Measurements from ENCODE around the gene ANKS1A. TPM values are rescaled to one million over a fixed set of nuclear protein-coding genes. Genes with fewer than 3 reads are reported as not detected.

Gene ANKS1A
- total RNA-seq, 1 experiment from 2014 or later: 20.9 TPM

- H3K4me3 ChIP-seq: no peak overlapping the region
- no peaks in the 10 kb centered on the region for H3K9me3 ChIP-seq
- peaks cover 3% of the 10 kb centered on the region; the same call in 1 of the 2 replicates for H3K36me3 ChIP-seq
- DNase-seq: no peak
- no peaks in the 10 kb centered on the region for H3K27me3 ChIP-seq
Measured at GRCh38 chr6:34901930-34902329, 12.9 kb downstream of the ANKS1A start.

GRCh38 chr6:34904990-34905613 lies 16.0 kb downstream of the ANKS1A start:
- no peak for DNase-seq
- H3K9me3 ChIP-seq: no peaks in the 10 kb centered on the region
- H3K36me3 ChIP-seq: peaks cover 3% of the 10 kb centered on the region; the same call in 1 of the 2 replicates
- H3K27me3 ChIP-seq: no peaks in the 10 kb centered on the region
- H3K4me3 ChIP-seq: no peak overlapping the region

DNA sequence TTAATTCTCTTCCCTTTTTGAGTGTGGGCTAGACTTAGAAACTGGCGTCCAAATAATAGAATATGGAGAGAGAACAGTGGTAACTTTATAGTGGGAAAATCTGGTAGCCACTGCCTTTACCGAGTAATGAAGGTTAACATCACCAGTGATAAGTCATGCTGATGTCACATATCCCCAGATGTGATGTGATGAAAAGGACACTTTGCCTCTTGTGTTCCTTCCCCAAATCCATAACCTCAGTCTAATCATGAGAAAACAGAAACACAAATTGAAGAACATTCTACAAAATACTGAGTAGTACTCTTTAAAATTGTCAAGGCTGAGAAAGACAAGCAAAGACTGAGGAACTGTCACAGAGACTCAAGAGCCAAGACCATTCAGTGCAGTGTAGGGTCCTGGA lies 17.8 kb downstream of the ANKS1A start:
- no peak for DNase-seq
- Histone ChIP-seq H3K9me3 (no peaks in the 10 kb centered on the region), H3K4me3 (no peak overlapping the region), H3K27me3 (no peaks in the 10 kb centered on the region), H3K36me3 (peaks cover 3% of the 10 kb centered on the region; the same call in 1 of the 2 replicates)

- peaks cover 3% of the 10 kb centered on the region; the same call in 1 of the 2 replicates for H3K36me3 ChIP-seq
- no peaks in the 10 kb centered on the region for H3K9me3 ChIP-seq
- no peaks in the 10 kb centered on the region for H3K27me3 ChIP-seq
- H3K4me3 ChIP-seq: no peak overlapping the region
- no peak for DNase-seq
Measured at GRCh38 chr6:34908194-34908593, 19.1 kb downstream of the ANKS1A start.

- no peak for DNase-seq
- Histone ChIP-seq H3K4me3 (no peak overlapping the region), H3K9me3 (no peaks in the 10 kb centered on the region), H3K27me3 (no peaks in the 10 kb centered on the region), H3K36me3 (peaks cover 3% of the 10 kb centered on the region; the same call in 1 of the 2 replicates)
Measured at GRCh38 chr6:34909320-34909883, 20.3 kb downstream of the ANKS1A start.

DNA sequence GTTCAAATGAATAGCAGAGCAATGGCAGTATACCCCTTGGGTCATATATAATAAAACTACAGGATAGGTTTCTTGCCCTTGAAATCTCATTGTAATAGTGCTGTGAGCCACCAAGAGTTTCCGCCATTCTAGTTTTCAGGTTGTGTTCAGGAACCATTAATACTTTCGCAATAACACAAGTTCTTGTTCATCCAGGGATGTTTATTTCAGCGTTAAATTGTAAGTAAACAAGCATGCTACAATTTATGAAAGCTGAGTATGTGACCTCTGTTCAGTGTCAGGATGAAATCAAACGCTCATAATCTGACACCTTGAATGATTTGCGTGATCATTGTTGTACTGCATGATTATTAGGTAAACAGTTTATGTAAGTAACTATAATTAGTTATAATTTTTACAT lies 22.8 kb downstream of the ANKS1A start:
- no peak overlapping the region for H3K4me3 ChIP-seq
- no peaks in the 10 kb centered on the region for H3K36me3 ChIP-seq
- no peaks in the 10 kb centered on the region for H3K27me3 ChIP-seq
- no peaks in the 10 kb centered on the region for H3K9me3 ChIP-seq
- DNase-seq: no peak

GRCh38 chr6:34912715-34913464 lies 23.8 kb downstream of the ANKS1A start:
- DNase-seq: no peak
- Histone ChIP-seq H3K9me3 (no peaks in the 10 kb centered on the region), H3K4me3 (no peak overlapping the region), H3K27me3 (no peaks in the 10 kb centered on the region), H3K36me3 (no peaks in the 10 kb centered on the region; the same call in 1 of the 2 replicates)

GRCh38 chr6:34914358-34914757 lies 25.3 kb downstream of the ANKS1A start:
- H3K4me3 ChIP-seq: no peak overlapping the region
- H3K9me3 ChIP-seq: no peaks in the 10 kb centered on the region
- no peak for DNase-seq
- no peaks in the 10 kb centered on the region; the same call in 1 of the 2 replicates for H3K36me3 ChIP-seq
- no peaks in the 10 kb centered on the region for H3K27me3 ChIP-seq

- H3K36me3 ChIP-seq: no peaks in the 10 kb centered on the region; the same call in 1 of the 2 replicates
- H3K9me3 ChIP-seq: no peaks in the 10 kb centered on the region
- no peak for DNase-seq
- H3K27me3 ChIP-seq: no peaks in the 10 kb centered on the region
- no peak overlapping the region for H3K4me3 ChIP-seq
Measured at GRCh38 chr6:34916348-34916967, 27.4 kb downstream of the ANKS1A start.

GRCh38 chr6:34917626-34918285 lies 28.7 kb downstream of the ANKS1A start:
- no peak overlapping the region for H3K4me3 ChIP-seq
- no peaks in the 10 kb centered on the region for H3K27me3 ChIP-seq
- no peaks in the 10 kb centered on the region; the same call in 1 of the 2 replicates for H3K36me3 ChIP-seq
- H3K9me3 ChIP-seq: no peaks in the 10 kb centered on the region
- no peak for DNase-seq

- no peaks in the 10 kb centered on the region for H3K9me3 ChIP-seq
- H3K27me3 ChIP-seq: no peaks in the 10 kb centered on the region
- no peaks in the 10 kb centered on the region; the same call in 1 of the 2 replicates for H3K36me3 ChIP-seq
- DNase-seq: peak; percentile 74
- no peak overlapping the region for H3K4me3 ChIP-seq
Measured at GRCh38 chr6:34919651-34920050, 30.6 kb downstream of the ANKS1A start.

DNA sequence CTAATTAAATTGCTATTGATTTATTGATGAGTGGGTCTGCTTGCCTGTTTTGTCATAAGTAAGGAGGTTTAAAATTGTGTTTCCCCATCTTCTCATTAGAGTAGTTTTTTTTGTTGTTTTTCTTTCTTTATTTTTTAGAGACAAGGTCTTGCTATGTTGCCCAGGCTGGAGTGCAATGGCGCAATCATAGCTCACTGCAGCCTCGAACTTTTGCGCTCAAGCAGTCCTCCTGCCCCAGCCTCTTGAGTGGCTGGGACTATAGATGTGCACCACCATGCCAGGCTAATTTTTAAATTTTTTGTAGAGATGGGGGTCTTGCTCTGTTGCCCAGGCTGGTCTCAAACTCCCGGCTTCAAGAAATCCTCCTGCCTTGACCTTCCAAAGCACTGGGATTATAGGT lies 31.0 kb downstream of the ANKS1A start:
- Histone ChIP-seq H3K27me3 (no peaks in the 10 kb centered on the region), H3K4me3 (no peak overlapping the region), H3K36me3 (no peaks in the 10 kb centered on the region; the same call in 1 of the 2 replicates), H3K9me3 (no peaks in the 10 kb centered on the region)
- no peak for DNase-seq

DNA sequence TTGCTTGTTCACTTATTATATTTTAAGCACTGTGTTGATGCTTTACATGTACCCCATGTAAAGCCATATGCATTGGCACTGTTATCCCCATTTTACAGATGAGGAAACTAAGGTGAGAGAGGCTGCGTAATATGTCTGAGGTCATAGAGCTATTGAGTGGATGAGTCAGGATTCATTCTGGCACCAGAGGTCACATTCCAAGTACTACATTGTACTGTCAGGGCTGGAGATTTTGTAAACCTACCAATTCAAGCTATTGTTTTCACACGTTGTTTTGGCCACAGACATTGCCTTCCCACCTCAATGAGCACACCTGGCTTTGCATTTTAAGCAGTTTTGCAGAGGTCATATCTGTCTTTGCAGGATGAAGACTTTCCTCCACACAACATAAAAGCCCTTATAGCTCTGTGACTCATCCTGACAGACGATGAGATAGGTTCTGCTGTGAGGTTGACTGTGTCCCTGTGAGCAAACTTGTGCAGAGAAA lies 33.2 kb downstream of the ANKS1A start:
- no peaks in the 10 kb centered on the region; the same call in 1 of the 2 replicates for H3K36me3 ChIP-seq
- no peaks in the 10 kb centered on the region for H3K9me3 ChIP-seq
- H3K27me3 ChIP-seq: no peaks in the 10 kb centered on the region
- peak; percentile 65 for DNase-seq
- H3K4me3 ChIP-seq: no peak overlapping the region

GRCh38 chr6:34924831-34925625 lies 36.0 kb downstream of the ANKS1A start:
- H3K27me3 ChIP-seq: no peaks in the 10 kb centered on the region
- DNase-seq: no peak
- no peaks in the 10 kb centered on the region for H3K9me3 ChIP-seq
- no peak overlapping the region for H3K4me3 ChIP-seq
- no peaks in the 10 kb centered on the region for H3K36me3 ChIP-seq

GRCh38 chr6:34926655-34927054 lies 37.6 kb downstream of the ANKS1A start:
- Histone ChIP-seq H3K36me3 (no peaks in the 10 kb centered on the region), H3K27me3 (no peaks in the 10 kb centered on the region), H3K4me3 (no peak overlapping the region), H3K9me3 (no peaks in the 10 kb centered on the region)
- DNase-seq: peak; percentile 46

DNA sequence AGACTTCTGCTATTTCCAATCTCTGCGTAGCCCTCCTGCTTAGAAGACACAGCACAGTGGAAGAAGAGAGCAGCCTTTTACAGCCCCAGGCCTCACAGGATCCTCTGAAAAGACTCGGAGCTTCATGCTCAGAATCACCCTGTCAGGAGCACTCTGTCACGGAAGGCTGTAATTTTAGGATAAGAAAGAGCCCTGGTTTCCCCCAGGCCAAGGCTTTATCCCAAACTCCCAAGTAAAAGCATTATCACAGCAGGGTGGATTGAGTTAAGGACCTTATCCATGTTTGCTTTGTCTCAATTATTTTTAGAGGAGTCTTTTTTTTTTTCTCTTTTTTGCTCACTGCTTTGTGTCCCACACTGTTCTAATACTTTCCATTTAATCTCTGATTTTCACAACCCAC lies 39.2 kb downstream of the ANKS1A start:
- H3K9me3 ChIP-seq: no peaks in the 10 kb centered on the region
- no peaks in the 10 kb centered on the region for H3K27me3 ChIP-seq
- DNase-seq: no peak
- H3K4me3 ChIP-seq: no peak overlapping the region
- H3K36me3 ChIP-seq: no peaks in the 10 kb centered on the region; the same call in 1 of the 2 replicates

All from MG63 (cell line).